Measurements from ENCODE around the gene SLC25A21. TPM values are rescaled to one million over a fixed set of nuclear protein-coding genes. Genes with fewer than 3 reads are reported as not detected.

The SLC25A21 gene
- total RNA-seq, 1 donor = not detected

DNA sequence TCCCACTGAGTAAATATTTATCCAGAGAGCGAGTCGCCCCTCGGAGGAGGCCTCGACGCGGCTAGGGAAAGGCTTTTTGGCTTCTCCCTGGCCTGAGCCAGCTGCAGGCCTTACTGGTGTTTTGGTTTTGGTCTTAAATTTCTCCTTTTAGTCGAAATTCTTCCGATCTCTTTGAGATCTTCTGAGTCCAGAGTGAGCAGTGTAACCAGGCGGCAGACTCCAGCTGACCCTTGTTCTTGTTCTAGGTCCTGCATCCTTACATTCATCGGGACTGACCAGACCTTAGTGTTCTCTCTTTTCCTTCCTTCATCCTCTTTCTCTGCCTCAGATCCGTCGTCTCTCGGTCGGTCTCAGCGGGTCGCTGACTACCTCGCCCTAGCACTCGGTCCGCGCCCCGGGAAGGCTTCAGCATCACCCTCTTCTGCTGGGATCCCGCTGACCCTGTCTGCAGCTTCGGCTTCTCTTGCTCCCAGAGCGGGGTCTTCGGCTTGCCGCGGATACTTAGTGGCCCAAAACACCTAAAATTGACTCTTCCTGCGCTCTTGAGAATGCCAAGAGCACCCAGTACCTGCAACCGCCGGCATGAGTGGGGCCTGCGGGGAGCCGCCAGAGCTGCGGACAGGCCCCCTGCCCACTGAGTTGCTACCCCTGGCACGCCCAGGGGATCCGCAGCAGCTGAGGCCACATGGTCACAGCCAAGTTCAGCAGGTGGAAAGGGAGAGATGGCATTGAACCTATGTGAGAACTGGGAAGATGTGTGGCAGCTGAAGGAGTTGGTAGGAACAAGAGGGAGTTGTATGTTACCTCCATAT, 513.2 kb downstream of the SLC25A21 start:
- H3K4me3 ChIP-seq (ENCODE audit: low read length) = no peak overlapping the region
- H3K4me1 ChIP-seq (ENCODE audit: insufficient read depth, low read length) = peaks cover 7% of the 10 kb centered on the region
- no peaks in the 10 kb centered on the region for H3K9me3 ChIP-seq (ENCODE audit: low read depth, low read length)
- H3K27me3 ChIP-seq (ENCODE audit: insufficient read depth, low read length) = peaks cover 98% of the 10 kb centered on the region

DNA sequence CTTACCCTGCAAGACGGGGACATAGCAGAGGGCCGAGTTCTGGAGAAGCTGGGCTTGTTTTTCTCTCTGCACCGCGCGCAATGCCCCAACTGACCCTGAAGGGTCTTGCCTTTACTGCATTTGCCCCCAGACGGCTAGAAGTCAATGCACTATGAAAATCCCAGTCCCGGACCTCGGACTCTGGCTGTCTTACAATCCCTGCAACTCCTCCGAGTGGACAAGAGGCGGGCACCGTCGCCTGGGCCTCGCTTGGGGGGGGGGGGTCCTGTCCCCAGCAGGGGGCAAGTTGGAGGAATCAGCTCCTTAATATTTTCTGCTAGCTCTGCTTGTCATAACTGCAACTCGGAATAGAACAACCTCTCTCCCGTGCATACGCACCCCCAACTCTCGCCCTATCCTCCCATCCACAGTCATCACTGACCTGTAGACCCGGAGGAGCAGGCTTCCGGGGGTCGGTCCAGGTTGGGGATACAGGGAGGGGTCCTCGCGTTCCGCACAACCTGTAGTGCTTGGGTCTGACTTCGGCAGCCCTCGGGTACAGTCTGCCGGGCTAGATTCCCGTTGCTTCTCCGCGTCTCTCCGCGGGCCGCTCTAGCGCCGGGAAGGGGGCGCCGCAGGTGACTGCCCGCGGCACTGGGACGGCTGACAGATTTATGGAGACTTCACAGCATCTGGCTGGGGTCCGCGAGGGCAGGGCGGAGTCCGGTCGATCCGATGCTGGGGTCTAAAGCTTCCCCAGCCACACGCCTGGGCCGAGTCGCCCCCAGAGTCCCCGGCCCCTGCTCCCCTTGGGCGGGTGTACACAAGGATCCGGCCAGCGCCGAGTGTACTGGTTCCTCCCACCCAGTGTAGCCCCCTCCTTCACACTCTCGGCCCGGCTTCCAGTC, 514.0 kb downstream of the SLC25A21 start:
- Histone ChIP-seq H3K4me1 (ENCODE audit: insufficient read depth, low read length) (peaks cover 7% of the 10 kb centered on the region), H3K27me3 (ENCODE audit: insufficient read depth, low read length) (peaks cover 98% of the 10 kb centered on the region), H3K4me3 (ENCODE audit: low read length) (no peak overlapping the region), H3K9me3 (ENCODE audit: low read depth, low read length) (no peaks in the 10 kb centered on the region)

DNA sequence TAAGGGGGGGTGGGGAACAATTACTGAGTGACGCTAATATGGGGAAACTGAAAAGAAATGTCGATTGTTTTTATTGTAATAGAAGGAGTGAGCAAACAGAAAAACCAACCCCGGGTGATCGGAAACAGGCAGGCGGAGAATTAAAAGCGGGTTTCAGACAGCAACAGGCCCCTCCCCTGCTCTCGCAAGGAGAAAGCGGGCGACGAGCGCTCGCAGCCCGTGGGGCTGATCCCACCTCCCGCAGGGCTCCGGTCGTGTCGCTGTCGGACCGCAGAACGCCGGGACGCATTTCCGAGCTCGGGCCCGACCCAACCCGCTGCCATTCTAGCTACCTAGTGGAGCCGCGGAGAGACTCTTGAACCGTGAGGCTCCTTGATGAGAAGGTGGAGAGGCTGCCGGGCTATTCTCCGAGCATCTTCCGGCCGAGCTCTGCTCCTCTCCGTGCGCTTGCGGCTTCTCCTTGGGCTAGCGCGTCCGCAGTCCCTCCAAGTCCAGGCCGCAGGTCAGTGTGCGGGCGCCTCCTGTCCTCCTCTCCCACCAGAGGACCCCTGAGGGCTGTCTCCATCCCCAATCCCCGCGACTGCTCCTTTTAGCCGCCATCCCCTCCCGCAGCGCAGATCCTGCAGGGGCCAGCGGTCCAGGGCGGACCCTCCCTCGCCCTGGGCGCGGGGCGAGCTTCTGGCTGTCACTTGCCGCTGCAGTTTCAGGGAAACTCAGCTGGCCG, 514.8 kb downstream of the SLC25A21 start:
- Histone ChIP-seq H3K4me1 (ENCODE audit: insufficient read depth, low read length) (peaks cover 7% of the 10 kb centered on the region), H3K4me3 (ENCODE audit: low read length) (no peak overlapping the region), H3K27me3 (ENCODE audit: insufficient read depth, low read length) (peaks cover 98% of the 10 kb centered on the region), H3K9me3 (ENCODE audit: low read depth, low read length) (no peaks in the 10 kb centered on the region)

DNA sequence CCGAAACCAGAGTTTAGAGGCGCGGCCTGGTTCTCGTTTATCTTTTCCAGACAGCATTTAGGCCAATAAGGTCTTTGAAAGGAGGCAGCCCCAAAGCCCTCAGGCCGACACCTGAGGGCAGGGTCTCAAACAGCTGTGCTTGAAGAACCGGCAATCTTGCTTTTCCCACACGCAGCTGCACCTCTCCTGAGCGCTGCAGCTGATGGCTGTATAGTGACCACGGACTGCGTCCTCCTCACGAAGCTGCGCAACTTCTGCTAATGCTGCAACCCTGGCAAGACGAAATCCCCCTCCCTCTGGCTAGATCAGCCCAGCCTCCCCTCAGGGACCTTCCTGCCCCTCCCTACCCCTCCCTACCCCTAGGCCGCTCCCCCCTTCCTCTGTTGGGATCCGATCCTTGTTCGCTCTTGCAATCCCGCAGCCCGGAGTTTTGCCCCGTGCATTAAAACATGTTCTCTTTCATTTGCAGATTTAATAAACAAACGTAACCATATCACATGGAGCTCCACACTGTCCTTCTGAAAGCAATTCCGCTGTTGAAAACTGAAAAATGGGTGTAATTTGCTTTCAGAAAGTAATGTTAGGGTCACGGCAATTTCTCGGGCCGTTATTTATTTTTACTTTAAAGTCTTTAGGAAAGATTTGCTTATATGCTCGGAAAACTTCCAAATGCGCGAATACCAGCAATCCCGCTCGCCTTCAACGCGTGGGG, 515.6 kb downstream of the SLC25A21 start:
- H3K27me3 ChIP-seq (ENCODE audit: insufficient read depth, low read length) = peaks cover 100% of the 10 kb centered on the region
- no peak overlapping the region for H3K4me3 ChIP-seq (ENCODE audit: low read length)
- no peaks in the 10 kb centered on the region for H3K9me3 ChIP-seq (ENCODE audit: low read depth, low read length)
- peaks cover 7% of the 10 kb centered on the region for H3K4me1 ChIP-seq (ENCODE audit: insufficient read depth, low read length)

DNA sequence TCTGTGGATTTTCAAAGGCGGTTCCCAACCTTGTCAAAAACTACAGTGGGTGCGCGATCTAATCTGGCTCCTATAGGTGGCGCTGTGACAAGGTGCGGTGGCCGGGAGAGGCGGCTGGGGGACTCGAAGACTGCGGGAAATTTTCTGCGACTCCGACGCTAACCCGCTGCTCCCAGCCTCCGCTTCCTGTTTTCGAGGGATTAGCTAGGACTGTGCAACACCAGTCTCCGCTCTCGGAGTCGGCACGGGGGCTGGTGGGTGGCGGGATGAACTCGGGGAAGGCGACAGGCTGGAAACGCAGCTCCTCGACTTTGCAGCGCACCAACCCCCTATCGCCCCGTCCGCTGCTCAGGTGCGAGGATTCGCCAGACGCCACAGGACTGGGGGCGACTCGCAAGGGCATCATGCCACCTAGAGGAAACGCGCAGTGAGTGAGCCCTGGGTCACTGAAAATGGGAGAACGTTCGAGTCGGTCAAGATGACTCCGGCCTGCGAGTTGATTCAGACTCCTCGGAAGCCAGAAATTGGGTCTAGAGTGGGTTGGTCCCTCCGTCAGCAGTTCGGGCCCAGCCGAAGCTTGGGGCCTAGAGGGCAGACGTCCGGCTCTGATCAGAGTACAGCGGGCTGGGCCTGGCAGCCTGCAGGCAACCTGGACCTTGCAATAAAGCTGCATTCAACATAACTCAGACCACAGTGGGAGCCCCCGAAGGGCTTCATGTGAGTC, 516.3 kb downstream of the SLC25A21 start:
- Histone ChIP-seq H3K4me3 (ENCODE audit: low read length) (no peak overlapping the region), H3K27me3 (ENCODE audit: insufficient read depth, low read length) (peaks cover 100% of the 10 kb centered on the region), H3K9me3 (ENCODE audit: low read depth, low read length) (no peaks in the 10 kb centered on the region), H3K4me1 (ENCODE audit: insufficient read depth, low read length) (peaks cover 7% of the 10 kb centered on the region)

DNA sequence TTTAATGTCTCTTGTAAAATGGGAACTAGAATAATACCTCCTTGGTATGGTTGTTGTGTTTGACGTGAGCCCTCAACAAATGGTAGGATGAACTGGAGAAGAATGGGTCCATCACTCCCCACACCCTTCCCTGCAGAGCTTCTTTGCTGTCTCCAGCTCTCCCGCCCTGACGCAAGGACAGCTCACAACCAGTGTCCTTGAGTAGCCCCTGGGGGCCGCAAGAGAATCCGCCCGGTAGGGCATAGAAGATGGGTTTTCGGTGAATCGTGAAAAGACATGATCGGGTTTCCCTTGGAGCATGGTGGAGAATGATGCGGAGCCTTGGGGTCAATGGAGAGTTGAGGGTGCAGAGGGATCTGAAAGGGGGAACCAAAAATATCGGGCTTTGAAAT, 516.8 kb downstream of the SLC25A21 start:
- H3K4me1 ChIP-seq (ENCODE audit: insufficient read depth, low read length) = peaks cover 7% of the 10 kb centered on the region
- H3K4me3 ChIP-seq (ENCODE audit: low read length) = no peak overlapping the region
- no peaks in the 10 kb centered on the region for H3K9me3 ChIP-seq (ENCODE audit: low read depth, low read length)
- peaks cover 100% of the 10 kb centered on the region for H3K27me3 ChIP-seq (ENCODE audit: insufficient read depth, low read length)

DNA sequence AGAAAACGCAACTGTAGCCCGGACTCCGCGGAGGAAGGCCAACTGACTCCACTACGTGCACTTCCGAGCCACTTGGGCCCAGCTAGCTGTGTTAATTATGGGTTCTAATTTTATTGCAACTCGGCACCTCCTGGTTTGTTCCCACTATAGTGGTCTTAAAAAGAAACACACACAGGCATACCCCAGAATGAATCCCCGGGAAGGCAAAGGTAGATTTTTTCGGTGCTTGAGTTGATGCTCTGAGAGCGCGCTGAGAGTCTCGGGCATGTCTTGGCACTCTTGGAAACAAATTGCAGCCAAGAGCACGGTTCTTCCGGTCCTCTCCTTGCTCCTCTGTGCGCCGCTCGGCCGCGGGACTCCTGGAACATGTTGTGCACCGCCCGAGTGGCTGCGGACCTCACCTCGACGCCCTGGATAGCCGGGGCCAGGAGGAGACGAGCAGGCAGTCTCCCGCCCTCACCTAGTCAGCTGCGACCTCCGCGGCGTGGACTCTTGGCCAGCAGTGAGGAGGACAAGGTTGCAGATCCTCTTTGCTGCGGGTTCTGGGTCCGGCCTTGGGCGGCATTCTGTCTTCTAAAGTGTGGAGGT, 517.5 kb downstream of the SLC25A21 start:
- Histone ChIP-seq H3K9me3 (ENCODE audit: low read depth, low read length) (no peaks in the 10 kb centered on the region), H3K27me3 (ENCODE audit: insufficient read depth, low read length) (peaks cover 100% of the 10 kb centered on the region), H3K4me3 (ENCODE audit: low read length) (no peak overlapping the region), H3K4me1 (ENCODE audit: insufficient read depth, low read length) (peaks cover 7% of the 10 kb centered on the region)

DNA sequence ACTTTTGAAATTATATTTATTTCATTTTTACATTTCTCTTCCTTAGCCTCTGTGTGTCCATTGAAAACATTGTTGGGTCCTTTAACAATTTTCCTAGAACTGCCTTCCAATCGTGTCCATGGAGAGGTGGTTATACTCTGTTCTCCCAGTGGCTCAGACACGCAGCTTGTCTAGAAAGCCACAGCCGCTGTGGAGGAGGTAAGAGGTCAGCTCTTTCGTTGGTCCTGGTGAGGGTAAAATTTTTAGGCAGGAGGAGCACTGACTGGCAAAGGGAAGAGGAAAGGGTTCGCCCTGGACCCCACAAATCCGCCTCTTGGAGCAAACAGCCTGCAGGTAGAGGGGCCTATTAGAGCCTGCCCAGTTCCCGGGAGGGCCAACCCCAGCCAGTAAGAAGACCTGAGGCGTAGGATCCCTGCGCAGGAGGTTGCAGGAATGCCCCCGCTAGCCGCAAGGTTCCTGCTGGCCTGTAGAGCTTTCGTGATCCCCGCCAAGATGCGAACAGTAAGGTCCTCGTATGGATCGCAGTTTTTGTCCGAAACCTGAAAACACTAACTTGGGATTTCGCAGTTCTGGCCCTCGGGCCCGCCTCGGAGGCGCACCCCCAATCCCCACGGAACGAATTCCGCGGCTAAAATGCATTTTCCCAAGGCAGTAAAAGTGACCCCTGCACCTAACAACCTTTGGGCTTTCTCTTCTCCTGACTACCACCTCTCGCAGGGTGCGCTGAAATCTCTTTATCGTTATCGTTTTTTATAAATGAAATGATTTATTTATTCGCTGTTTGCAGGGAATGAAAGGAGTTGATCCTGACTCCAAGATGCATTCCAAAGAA, 518.2 kb downstream of the SLC25A21 start:
- H3K4me1 ChIP-seq (ENCODE audit: insufficient read depth, low read length) = peaks cover 7% of the 10 kb centered on the region
- H3K4me3 ChIP-seq (ENCODE audit: low read length) = no peak overlapping the region
- H3K27me3 ChIP-seq (ENCODE audit: insufficient read depth, low read length) = peaks cover 100% of the 10 kb centered on the region
- no peaks in the 10 kb centered on the region for H3K9me3 ChIP-seq (ENCODE audit: low read depth, low read length)

DNA sequence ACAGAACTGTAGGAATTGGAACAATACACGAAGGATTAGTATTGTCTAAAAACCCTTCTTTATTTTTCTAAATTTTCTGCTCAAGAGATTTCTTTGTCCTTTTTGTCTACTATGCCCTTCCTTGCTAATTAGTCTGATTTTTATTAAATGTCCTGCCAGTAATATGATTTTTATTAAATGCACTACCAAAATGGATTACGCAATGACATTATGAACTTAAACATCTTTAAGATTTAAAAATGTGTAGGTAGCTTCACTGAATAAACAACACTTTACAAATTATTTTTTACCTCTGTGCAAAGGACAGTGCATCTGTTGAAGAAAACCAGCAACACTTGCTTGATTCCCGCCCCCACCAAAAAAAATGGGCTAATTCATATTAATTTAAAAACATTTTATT, 519.0 kb downstream of the SLC25A21 start:
- no peak overlapping the region for H3K4me3 ChIP-seq (ENCODE audit: low read length)
- H3K9me3 ChIP-seq (ENCODE audit: low read depth, low read length) = no peaks in the 10 kb centered on the region
- peaks cover 7% of the 10 kb centered on the region for H3K4me1 ChIP-seq (ENCODE audit: insufficient read depth, low read length)
- peaks cover 100% of the 10 kb centered on the region for H3K27me3 ChIP-seq (ENCODE audit: insufficient read depth, low read length)

DNA sequence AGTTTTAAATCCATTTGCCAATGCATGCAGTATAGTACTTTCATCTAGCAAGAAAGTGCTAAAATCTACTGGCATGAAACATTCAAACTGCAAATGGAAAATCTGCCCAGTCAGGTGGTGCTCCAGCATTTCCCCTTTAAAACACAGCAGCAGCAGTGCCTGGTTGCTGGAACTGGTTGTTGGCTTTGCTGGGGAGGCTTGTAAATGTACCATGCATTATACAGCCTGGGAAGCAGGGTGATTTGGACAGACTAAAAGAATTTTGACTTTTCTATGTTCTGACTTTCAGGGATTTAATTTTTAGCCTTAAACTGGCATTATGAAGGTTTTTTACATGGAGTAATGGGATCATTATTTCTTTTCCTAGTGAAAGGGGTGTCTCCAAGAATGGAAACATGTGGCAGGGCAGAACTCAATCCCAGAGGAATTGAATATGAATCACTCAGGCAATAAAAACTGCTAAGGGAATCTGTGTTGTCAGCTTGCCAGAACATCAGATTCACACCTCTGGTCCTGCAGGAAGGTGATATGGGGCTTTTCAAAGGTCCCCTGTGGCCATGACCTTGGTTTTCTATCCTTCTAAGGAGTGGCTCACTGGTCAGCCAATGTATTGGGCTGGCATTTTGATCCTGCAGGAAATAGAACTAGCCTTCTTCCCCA, 519.7 kb downstream of the SLC25A21 start:
- Histone ChIP-seq H3K27me3 (ENCODE audit: insufficient read depth, low read length) (peaks cover 100% of the 10 kb centered on the region), H3K4me1 (ENCODE audit: insufficient read depth, low read length) (peaks cover 7% of the 10 kb centered on the region), H3K4me3 (ENCODE audit: low read length) (no peak overlapping the region), H3K9me3 (ENCODE audit: low read depth, low read length) (no peaks in the 10 kb centered on the region)

DNA sequence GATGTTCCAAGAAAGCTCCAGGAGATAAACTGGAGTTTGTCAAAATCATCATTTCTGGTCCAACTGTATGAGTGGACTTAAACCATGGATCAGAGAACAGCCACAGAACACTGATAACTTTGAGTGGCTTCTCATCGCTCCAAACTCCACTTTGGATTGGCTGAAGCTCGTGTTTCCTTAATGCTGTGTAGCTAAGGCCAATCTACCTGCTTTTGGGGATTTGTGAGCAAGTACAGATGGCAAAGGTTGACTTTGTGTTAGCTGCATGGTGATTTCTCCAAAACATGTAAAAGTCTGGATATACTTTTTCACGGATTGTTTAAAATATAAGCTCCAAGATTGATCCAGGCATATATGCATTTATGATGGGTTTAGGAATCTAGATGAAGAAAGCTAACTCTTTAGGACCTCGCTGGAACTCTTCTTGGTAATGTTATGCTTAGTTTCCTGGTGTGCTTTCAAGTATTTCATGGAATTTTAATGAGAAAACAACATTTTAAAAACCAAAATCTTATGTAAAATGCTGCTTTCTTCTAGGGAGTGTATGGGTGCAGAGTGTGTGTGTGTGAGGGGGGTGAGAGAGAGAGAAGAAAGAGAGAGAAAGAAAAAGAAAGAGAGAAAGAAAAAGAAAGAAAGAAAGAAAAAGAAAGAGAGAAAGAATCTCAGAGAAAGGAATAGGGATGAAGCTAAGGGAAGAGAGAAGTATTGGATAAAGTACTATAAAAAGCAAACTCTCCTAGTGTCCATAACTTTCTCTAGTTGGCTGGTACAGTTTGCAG, 522.3 kb downstream of the SLC25A21 start:
- peaks cover 100% of the 10 kb centered on the region for H3K27me3 ChIP-seq (ENCODE audit: insufficient read depth, low read length)
- H3K4me1 ChIP-seq (ENCODE audit: insufficient read depth, low read length) = no peaks in the 10 kb centered on the region
- H3K9me3 ChIP-seq (ENCODE audit: low read depth, low read length) = no peaks in the 10 kb centered on the region
- H3K4me3 ChIP-seq (ENCODE audit: low read length) = no peak overlapping the region

Measured in mononuclear cell (primary cell).